Stimulated activated CD8-positive, alpha-beta memory T cell treated with anti-CD3 and anti-CD28 coated beads, Interleukin-7, amount 100 ng/mL, for 48 hours (primary cell): ENCODE data around the gene SMAP1.

Experiments used
- DNase-seq, 2 donors: peaks; one replicate each; pipeline ENCODE4 v3.0.0-alpha.2; 2020; ENCODE audit warnings: low read depth in 1 of 2; ENCODE audit errors: extremely low read depth in 1 of 2

Gene SMAP1

GRCh38 chr6:70884074-70884983 lies 216.6 kb downstream of the SMAP1 start:
- peak; percentile 9 to 11 for DNase-seq

GRCh38 chr6:70886071-70886470 lies 218.4 kb downstream of the SMAP1 start:
- no peak for DNase-seq

GRCh38 chr6:70886661-70887060 lies 219.0 kb downstream of the SMAP1 start:
- DNase-seq = no peak

- DNase-seq = no peak
Observed at GRCh38 chr6:70889270-70889669, 221.6 kb downstream of the SMAP1 start.

GRCh38 chr6:70894001-70894400 lies 226.3 kb downstream of the SMAP1 start:
- no peak for DNase-seq

GRCh38 chr6:70900047-70900446 lies 232.4 kb downstream of the SMAP1 start:
- no peak for DNase-seq

GRCh38 chr6:70901324-70901723 lies 233.6 kb downstream of the SMAP1 start:
- DNase-seq = no peak

GRCh38 chr6:70903665-70904452 lies 236.2 kb downstream of the SMAP1 start:
- no peak for DNase-seq

GRCh38 chr6:70905742-70906141 lies 238.1 kb downstream of the SMAP1 start:
- no peak for DNase-seq
